Endothelial cell of umbilical vein (primary cell): ENCODE data around the gene FYN. TPM values are rescaled to one million over a fixed set of nuclear protein-coding genes. Genes with fewer than 3 reads are reported as not detected.

Experiments
- BruUV-seq: library from RNA; stranded (reverse); fragments of 400-500 nt; replicated peaks from 2 replicates; lab custom pipeline; 2021; lab: Mats Ljungman, UMichigan
- CTCF ChIA-PET: fragments of 300-600, 350-600 bp; sonication (Branson Sonifier 250); formaldehyde crosslinking; loops from one replicate; lab custom pipeline; 2021; ENCODE audit warnings: antibody characterized with exemption, inconsistent platforms; lab: Charles Lee
- POLR2A ChIA-PET: fragments of 300-600, 350-600 bp; sonication (Branson Sonifier 250); formaldehyde crosslinking; loops from one replicate; lab custom pipeline; 2021; ENCODE audit warnings: antibody characterized with exemption, inconsistent platforms; lab: Charles Lee
- DNase-seq: peaks from one replicate; pipeline ENCODE4 v3.0.0-alpha.2; 2011; ENCODE audit warnings: low read depth, low spot score
- FAIRE-seq: peaks from 2 replicates; lab custom pipeline; 2011; peaks lifted over from hg19 to GRCh38; lab: Jason Lieb, UNC
- H2AFZ ChIP-seq: 2 replicates; pipeline ENCODE4 v1.6.0; 2012; ENCODE audit warnings: low read depth, low read length, control low read depth, inconsistent platforms
- H3K27ac ChIP-seq: 2 replicates; pipeline ENCODE4 v1.5.1; 2011; ENCODE audit warnings: low read depth, mild to moderate bottlenecking, control low read depth, low read length, moderate library complexity; ENCODE audit not compliant: insufficient read depth
- H3K27me3 ChIP-seq, 2 experiments: 2 replicates each; pipeline versions ENCODE4 v1.6.0 to v1.6.1; 2011; ENCODE audit warnings: low read length in 2 of 2, mixed read lengths in 1 of 2; ENCODE audit not compliant: control insufficient read depth in 2 of 2, insufficient read depth in 2 of 2
- H3K36me3 ChIP-seq, 2 experiments: 2 replicates in 1 of 2; 3 replicates in 1 of 2; pipeline ENCODE4 v1.5.1; 2011; ENCODE audit warnings: low read length in 2 of 2, mild to moderate bottlenecking in 1 of 2, moderate library complexity in 1 of 2; ENCODE audit not compliant: control insufficient read depth in 2 of 2, insufficient read depth in 2 of 2; ENCODE audit errors: extremely low read depth in 1 of 2
- H3K4me1 ChIP-seq: 3 replicates; pipeline ENCODE4 v1.5.1; 2011; ENCODE audit warnings: mild to moderate bottlenecking, low read length; ENCODE audit not compliant: control insufficient read depth, insufficient read depth; ENCODE audit errors: extremely low read depth
- H3K4me2 ChIP-seq: 2 replicates; pipeline ENCODE4 v1.6.1; 2011; ENCODE audit warnings: low read length, control low read depth, mixed read lengths; ENCODE audit not compliant: insufficient read depth
- H3K4me3 ChIP-seq, 3 experiments: fragments of 200-600 bp in 1 of 3; sonication (generic), shearing (Covaris generic) in 1 of 3; replicated peaks in 1 of 3; 2 replicates each; pipeline ENCODE4 v1.5.1; 2011 to 2016; ENCODE audit warnings: control low read depth in 3 of 3, low read length in 3 of 3, mild to moderate bottlenecking in 2 of 3, inconsistent platforms in 1 of 3, low read depth in 1 of 3, moderate library complexity in 1 of 3; ENCODE audit not compliant: insufficient read depth in 1 of 3
- H3K79me2 ChIP-seq: 2 replicates; pipeline ENCODE4 v1.6.0; 2012; ENCODE audit warnings: low read length, inconsistent platforms; ENCODE audit not compliant: control insufficient read depth, insufficient read depth
- H3K9ac ChIP-seq: replicated peaks from 2 replicates; pipeline ENCODE3; 2011; ENCODE audit warnings: low read length, control low read depth; ENCODE audit not compliant: insufficient read depth; ENCODE audit errors: extremely low read depth
- H3K9me1 ChIP-seq: replicated peaks from 3 replicates; pipeline ENCODE4 v1.6.0; 2011; ENCODE audit warnings: mild to moderate bottlenecking, low read length; ENCODE audit not compliant: control insufficient read depth, insufficient read depth; ENCODE audit errors: extremely low read depth
- H3K9me3 ChIP-seq: replicated peaks from 2 replicates; pipeline ENCODE4 v1.5.1; 2012; ENCODE audit warnings: low read length, inconsistent platforms; ENCODE audit not compliant: control insufficient read depth, insufficient read depth
- H4K20me1 ChIP-seq: replicated peaks from 2 replicates; pipeline ENCODE3; 2011; ENCODE audit warnings: mild to moderate bottlenecking, low read length; ENCODE audit not compliant: control insufficient read depth, insufficient read depth; ENCODE audit errors: extremely low read depth
- CTCF ChIP-seq, 2 donors: IDR thresholded peaks; 1 replicate in 1 of 2; 2 replicates in 1 of 2; pipeline ENCODE4 v1.5.1; 2011; ENCODE audit warnings: low read length in 2 of 2, mild to moderate bottlenecking in 2 of 2, moderate library complexity in 2 of 2, control low read depth in 1 of 2, inconsistent platforms in 1 of 2, low read depth in 1 of 2; ENCODE audit not compliant: insufficient read depth in 1 of 2; ENCODE audit errors: extremely low read depth in 1 of 2
- EZH2 ChIP-seq: IDR thresholded peaks from 2 replicates; pipeline ENCODE4 v1.6.1; 2012; ENCODE audit warnings: borderline replicate concordance, low read depth, mild to moderate bottlenecking, moderate library complexity, low read length, inconsistent platforms; ENCODE audit not compliant: severe bottlenecking
- FOS ChIP-seq: IDR thresholded peaks from 2 replicates; pipeline ENCODE4 v1.6.1; 2011; ENCODE audit warnings: mild to moderate bottlenecking, low read length, moderate library complexity, borderline replicate concordance; ENCODE audit not compliant: insufficient read depth
- GATA2 ChIP-seq: IDR thresholded peaks from 2 replicates; pipeline ENCODE4 v1.7.0; 2011; ENCODE audit warnings: low read depth, mild to moderate bottlenecking, moderate library complexity, mixed read lengths, low read length; ENCODE audit not compliant: insufficient read length, insufficient read depth
- JUN ChIP-seq: IDR thresholded peaks from 2 replicates; pipeline ENCODE4 v1.6.1; 2011; ENCODE audit warnings: borderline replicate concordance, low read depth; ENCODE audit not compliant: insufficient read length, insufficient read depth
- MAX ChIP-seq: IDR thresholded peaks from 2 replicates; pipeline ENCODE4 v1.6.1; 2011; ENCODE audit not compliant: insufficient read depth, insufficient read length
- MYC ChIP-seq: IDR thresholded peaks from one replicate; pipeline ENCODE4 v1.6.1; 2011; ENCODE audit warnings: mild to moderate bottlenecking, low read depth, low read length
- POLR2A ChIP-seq: IDR thresholded peaks from 2 replicates; pipeline ENCODE4 v1.6.1; 2012; ENCODE audit warnings: low read depth, mild to moderate bottlenecking, control low read depth, low read length
- POLR2AphosphoS5 ChIP-seq: IDR thresholded peaks from 2 replicates; pipeline ENCODE4 v1.6.1; 2012; ENCODE audit warnings: low read depth, mild to moderate bottlenecking, control low read depth, low read length, moderate library complexity; ENCODE audit not compliant: insufficient read depth
- dilution Hi-C: fragments of 300-500 bp; cut with MboI; formaldehyde crosslinking; loops from one replicate; pipeline ENCODE4 v1.15.0; 2019; ENCODE audit warnings: low sequenced_read_pairs; ENCODE audit not compliant: extremely low pct_ligation_motif_present
- intact Hi-C: fragments of 100-400 bp; cut with micrococcal nuclease; formaldehyde crosslinking; loops from one replicate; pipeline ENCODE4 v1.10.0; 2022
- polyA plus RNA-seq, 4 experiments: library from polyadenylated mRNA; depleted of rRNA in 3 of 4; stranded (reverse) in 3 of 4; unstranded in 1 of 4; fragments of >200 nt; gene quantifications; 2 replicates each; pipeline versions ENCODE4 v1.2.1 to v1.2.3, GENCODE V29; 2011 to 2012; ENCODE audit warnings: missing spikeins in 1 of 4
- total RNA-seq: library from RNA; stranded (reverse); gene quantifications from 2 replicates; pipeline ENCODE4 v1.2.3, GENCODE V29; 2021

Gene FYN
- total and polyA plus RNA-seq, 2 donors (not counting 3 experiments of a cell fraction or from before 2014, with no cell fraction given), result 69.0 to 143 TPM

- Histone ChIP-seq H3K36me3 (no peaks in the 10 kb centered on the region), H3K27me3 (no peaks in the 10 kb centered on the region), H4K20me1 (no peaks in the 10 kb centered on the region), H3K9me3 (no peaks in the 10 kb centered on the region), H3K4me1 (peaks cover 29% of the 10 kb centered on the region), H3K27ac (peak overlapping the region; percentile 49), H3K79me2 (no peaks in the 10 kb centered on the region), H2AFZ (peak overlapping the region; percentile 79), H3K4me2 (peak overlapping the region; percentile 69), H3K4me3 (no peak overlapping the region), H3K9ac (peak overlapping the region; percentile 50), H3K9me1 (no peaks in the 10 kb centered on the region)
- FAIRE-seq (peak; percentile 67), DNase-seq (peak; percentile 55)
- TF ChIP-seq MYC (no peak), CTCF (IDR thresholded peaks at IDR 0.05; ENCODE audit: extremely low read depth in 1 of 2, insufficient read depth in 1 of 2, low read depth in 1 of 2, low read length in 2 of 2) (no peak), FOS (peak; percentile 62), MAX (no peak), GATA2 (peak; percentile 96), JUN (peak; percentile 84), POLR2AphosphoS5 (no peak), EZH2 (no peak), POLR2A (no peak)
- dilution Hi-C loops, result no loop called here
- CTCF ChIA-PET, result interaction anchor here (1.6 to 2.8 kb wide), 2 partner anchors 21 to 30 kb away, joined by 7 to 12 read pairs; partner anchors contain the start of gene FYN
- BruUV-seq, result no TSS peak
- POLR2A ChIA-PET, result no interaction called here
- intact Hi-C loops, result no loop called here
These were observed 21.0 kb upstream of the FYN start for GRCh38 chr6:111894272-111894671.
